ENCODE results near the gene RBM10. TPM values are rescaled to one million over a fixed set of nuclear protein-coding genes. Genes with fewer than 3 reads are reported as not detected.

Gene RBM10
- total and polyA plus RNA-seq, 9 donors: 12.0 to 53.0 (median 36.7) TPM

- no peak for TF ChIP-seq EP300 (IDR thresholded peaks at IDR 0.05)
- TF ChIP-seq CTCF (IDR thresholded peaks at IDR 0.05): no peak
- TF ChIP-seq POLR2A (IDR thresholded peaks at IDR 0.05): no peak
- Histone ChIP-seq H3K27me3 (no peaks in the 10 kb centered on the region), H3K4me3 (no peak overlapping the region), H3K4me1 (ENCODE audit: insufficient read depth) (peaks cover 1% of the 10 kb centered on the region), H3K36me3 (no peaks in the 10 kb centered on the region), H3K9me3 (no peaks in the 10 kb centered on the region), H3K27ac (no peak overlapping the region)
- DNase-seq: no peak
- intact Hi-C loops (cut with DNase I): no loop called here
- 69 to 87% (median 85%) methylated on average over 9 of the region's 9 CpGs for WGBS, 3 donors
Observed at GRCh38 chrX:47200385-47201150, 55.5 kb downstream of the RBM10 start.

GRCh38 chrX:47201345-47201944 lies 56.4 kb downstream of the RBM10 start:
- no peak overlapping the region for H3K4me3 ChIP-seq
- TF ChIP-seq CTCF (IDR thresholded peaks at IDR 0.05) (no peak), EP300 (IDR thresholded peaks at IDR 0.05) (no peak), POLR2A (IDR thresholded peaks at IDR 0.05) (no peak)
- no peaks in the 10 kb centered on the region for H3K27me3 ChIP-seq
- no peaks in the 10 kb centered on the region for H3K36me3 ChIP-seq
- 80 to 95% (median 82%) methylated on average over 8 to 9 of the region's 9 CpGs for WGBS, 3 donors
- no peaks in the 10 kb centered on the region for H3K4me1 ChIP-seq (ENCODE audit: insufficient read depth)
- intact Hi-C loops (cut with DNase I): no loop called here
- DNase-seq: no peak
- H3K27ac ChIP-seq: no peak overlapping the region
- no peaks in the 10 kb centered on the region for H3K9me3 ChIP-seq

GRCh38 chrX:47202316-47202715 lies 57.3 kb downstream of the RBM10 start:
- no peak overlapping the region for H3K27ac ChIP-seq
- no peaks in the 10 kb centered on the region for H3K27me3 ChIP-seq
- TF ChIP-seq EP300 (IDR thresholded peaks at IDR 0.05): no peak
- TF ChIP-seq CTCF (IDR thresholded peaks at IDR 0.05): no peak
- TF ChIP-seq POLR2A (IDR thresholded peaks at IDR 0.05): no peak
- H3K36me3 ChIP-seq: no peaks in the 10 kb centered on the region
- 91 to 95% (median 93%) methylated on average over 11 of the region's 11 CpGs for WGBS, 3 donors
- H3K4me3 ChIP-seq: no peak overlapping the region
- DNase-seq: no peak
- H3K4me1 ChIP-seq (ENCODE audit: insufficient read depth): no peaks in the 10 kb centered on the region
- H3K9me3 ChIP-seq: no peaks in the 10 kb centered on the region
- intact Hi-C loops (cut with DNase I): no loop called here

GRCh38 chrX:47202877-47203276 lies 57.9 kb downstream of the RBM10 start:
- Histone ChIP-seq H3K4me1 (ENCODE audit: insufficient read depth) (no peaks in the 10 kb centered on the region), H3K4me3 (no peak overlapping the region), H3K27ac (no peak overlapping the region), H3K27me3 (no peaks in the 10 kb centered on the region), H3K9me3 (no peaks in the 10 kb centered on the region), H3K36me3 (no peaks in the 10 kb centered on the region)
- 68 to 88% (median 72%) methylated on average over 4 of the region's 4 CpGs for WGBS, 3 donors
- DNase-seq: no peak
- intact Hi-C loops (cut with DNase I): no loop called here
- TF ChIP-seq CTCF (IDR thresholded peaks at IDR 0.05) (no peak), POLR2A (IDR thresholded peaks at IDR 0.05) (no peak), EP300 (IDR thresholded peaks at IDR 0.05) (no peak)
